HCT116 (cell line): Measurements from ENCODE around the gene RNF152. TPM values are rescaled to one million over a fixed set of nuclear protein-coding genes. Genes with fewer than 3 reads are reported as not detected.

Source experiments
- ATAC-seq: fragments of 200-7000 bp; cut with Tn5 transposase; 2 replicates; pipeline ENCODE4 v1.9.1; 2020; ENCODE audit warnings: mild to moderate bottlenecking, moderate library complexity
- BruUV-seq: library from RNA; stranded (reverse); fragments of 400-500 nt; replicated peaks from 2 replicates; lab custom pipeline; 2021; lab: Mats Ljungman, UMichigan
- CTCF ChIA-PET: fragments of 300-600 bp; sonication (Branson Sonifier 250); formaldehyde crosslinking; loops from one replicate; lab custom pipeline; 2021; ENCODE audit warnings: antibody characterized with exemption; lab: Charles Lee
- POLR2A ChIA-PET: fragments of 300-600, 350-600 bp; sonication (Branson Sonifier 250); formaldehyde crosslinking; loops from one replicate; lab custom pipeline; 2021; ENCODE audit warnings: antibody characterized with exemption; lab: Charles Lee
- RAD21 ChIA-PET, 2 experiments: fragments of 300-600 bp; sonication (Branson Sonifier 250); formaldehyde crosslinking; loops; one replicate each; lab custom pipeline; 2023; ENCODE audit warnings: low total read pairs in 2 of 2; ENCODE audit not compliant: uncharacterized antibody in 2 of 2, unreplicated experiment in 2 of 2, low non-redundant PET in 1 of 2; lab: Charles Lee
- DNase-seq: peaks from one replicate; pipeline ENCODE4 v3.0.0-alpha.2; 2010; ENCODE audit warnings: low read depth, low spot score
- H2AFZ ChIP-seq: fragments of 200-600 bp; shearing (Covaris generic), sonication (generic); 2 replicates; pipeline ENCODE4 v1.6.1; 2017; ENCODE audit warnings: low read depth, mixed run types, mixed read lengths, antibody characterized with exemption, low read length; ENCODE audit not compliant: poor library complexity, severe bottlenecking
- H3K27ac ChIP-seq: 2 replicates; pipeline ENCODE4 v1.5.1; 2012; ENCODE audit warnings: low read depth, low read length
- H3K27me3 ChIP-seq: fragments of 200-600 bp; sonication (generic); 2 replicates; pipeline ENCODE4 v1.6.1; 2016; ENCODE audit warnings: mixed run types, low read length, mixed read lengths; ENCODE audit not compliant: insufficient read depth
- H3K36me3 ChIP-seq, 2 experiments: fragments of 200-500 bp in 1 of 2; fragments of 200-600 bp in 1 of 2; sonication (Bioruptor generic) in 1 of 2; sonication (generic) in 1 of 2; 2 replicates each; pipeline versions ENCODE4 v1.5.1 to v1.6.1; 2014 to 2016; ENCODE audit warnings: low read length in 2 of 2, inconsistent platforms in 1 of 2, mixed read lengths in 1 of 2, mixed run types in 1 of 2; ENCODE audit not compliant: insufficient read depth in 2 of 2, control insufficient read depth in 1 of 2
- H3K4me1 ChIP-seq, 2 experiments: fragments of 200-600 bp in 1 of 2; sonication (generic) in 1 of 2; 2 replicates each; pipeline versions ENCODE4 v1.5.1 to v1.6.1; 2012 to 2017; ENCODE audit warnings: low read length in 2 of 2, inconsistent platforms in 1 of 2, mild to moderate bottlenecking in 1 of 2, mixed read lengths in 1 of 2, mixed run types in 1 of 2, moderate library complexity in 1 of 2; ENCODE audit not compliant: insufficient read depth in 2 of 2, control insufficient read depth in 1 of 2
- H3K4me2 ChIP-seq: fragments of 200-600 bp; sonication (generic); 2 replicates; pipeline ENCODE4 v1.6.1; 2017; ENCODE audit warnings: mixed run types, low read length, mixed read lengths
- H3K4me3 ChIP-seq, 2 experiments: fragments of 200-600 bp in 1 of 2; sonication (generic) in 1 of 2; replicated peaks in 1 of 2; 2 replicates each; pipeline ENCODE4 v1.5.1; 2011 to 2016; ENCODE audit warnings: low read length in 2 of 2, control low read depth in 1 of 2, low read depth in 1 of 2, mild to moderate bottlenecking in 1 of 2, mixed read lengths in 1 of 2, mixed run types in 1 of 2
- H3K79me2 ChIP-seq: fragments of 200-600 bp; sonication (generic); 2 replicates; pipeline ENCODE4 v1.6.1; 2017; ENCODE audit warnings: mild to moderate bottlenecking, mixed run types, low read length, moderate library complexity, mixed read lengths; ENCODE audit not compliant: insufficient read depth
- H3K9ac ChIP-seq: fragments of 200-600 bp; sonication (generic); 2 replicates; pipeline ENCODE4 v1.6.1; 2016; ENCODE audit warnings: low read length, mixed read lengths
- H3K9me2 ChIP-seq: fragments of 200-600 bp; sonication (generic), shearing (Covaris generic); 2 replicates; pipeline ENCODE4 v1.6.1; 2017; ENCODE audit warnings: mixed run types, mild to moderate bottlenecking, moderate library complexity; ENCODE audit not compliant: insufficient read depth
- H3K9me3 ChIP-seq, 2 experiments: fragments of 200-500 bp in 1 of 2; fragments of 200-600 bp in 1 of 2; sonication (Bioruptor generic) in 1 of 2; sonication (generic) in 1 of 2; 2 replicates each; pipeline ENCODE4 v1.6.1; 2014 to 2017; ENCODE audit warnings: low read length in 2 of 2, mixed read lengths in 2 of 2, inconsistent platforms in 1 of 2, low read depth in 1 of 2, mild to moderate bottlenecking in 1 of 2, mixed run types in 1 of 2, moderate library complexity in 1 of 2; ENCODE audit not compliant: control insufficient read depth in 1 of 2, insufficient read depth in 1 of 2
- H4K20me1 ChIP-seq: fragments of 200-600 bp; sonication (generic), shearing (Covaris generic); 2 replicates; pipeline ENCODE4 v1.6.1; 2017; ENCODE audit warnings: mixed run types, mild to moderate bottlenecking, moderate library complexity; ENCODE audit not compliant: insufficient read depth
- ATF3 ChIP-seq: IDR thresholded peaks from 2 replicates; pipeline ENCODE4 v1.6.1; 2012
- CBX3 ChIP-seq: IDR thresholded peaks from 2 replicates; pipeline ENCODE4 v1.6.1; 2012; ENCODE audit warnings: low read depth
- CEBPB ChIP-seq: IDR thresholded peaks from 2 replicates; pipeline ENCODE4 v1.6.1; 2012; ENCODE audit warnings: low read depth
- EGR1 ChIP-seq: IDR thresholded peaks from 2 replicates; pipeline ENCODE4 v1.6.1; 2012; ENCODE audit warnings: low read depth
- EZH2 ChIP-seq: fragments of 200-600 bp; sonication (generic); IDR thresholded peaks from 2 replicates; pipeline ENCODE4 v1.6.1; 2017; ENCODE audit warnings: antibody characterized with exemption, mixed run types
- POLR2A ChIP-seq: IDR thresholded peaks from 2 replicates; pipeline ENCODE4 v1.7.0; 2011; ENCODE audit warnings: borderline replicate concordance; ENCODE audit not compliant: insufficient read depth, insufficient read length; ENCODE audit errors: extremely low read depth
- SRF ChIP-seq: IDR thresholded peaks from 2 replicates; pipeline ENCODE4 v1.6.1; 2012; ENCODE audit warnings: low read depth
- TCF7L2 ChIP-seq: IDR thresholded peaks from 2 replicates; pipeline ENCODE4 v1.7.0; 2011; ENCODE audit warnings: borderline replicate concordance, inconsistent platforms; ENCODE audit not compliant: insufficient read depth, insufficient read length; ENCODE audit errors: extremely low read depth
- intact Hi-C: fragments of 100-400 bp; cut with micrococcal nuclease; formaldehyde crosslinking; loops from 2 replicates; pipeline ENCODE4 v1.10.0; 2022
- total RNA-seq: library from RNA; stranded (reverse); gene quantifications from one replicate; pipeline ENCODE4 v1.2.1, GENCODE V29; 2021; ENCODE audit not compliant: unreplicated experiment
- TF ChIP-seq, protein P1 (sequence below), 3 experiments: fragments of 200-600 bp in 1 of 3; sonication (generic) in 1 of 3; IDR thresholded peaks in 2 of 3; conservative IDR thresholded peaks in 1 of 3; 2 replicates each; pipeline ENCODE4 v1.5.1; 2012 to 2017; ENCODE audit warnings: low read depth in 2 of 3, low read length in 2 of 3, antibody characterized with exemption in 1 of 3, borderline replicate concordance in 1 of 3, control low read depth in 1 of 3, mild to moderate bottlenecking in 1 of 3, mixed read lengths in 1 of 3, mixed run types in 1 of 3, moderate library complexity in 1 of 3; ENCODE audit not compliant: insufficient read depth in 1 of 3
- TF ChIP-seq, protein P2 (sequence below): IDR thresholded peaks from 2 replicates; pipeline ENCODE4 v1.6.1; 2011; ENCODE audit warnings: mild to moderate bottlenecking, low read length, moderate library complexity; ENCODE audit not compliant: insufficient replicate concordance; ENCODE audit errors: extremely low read depth
- TF ChIP-seq, protein P3 (sequence below): IDR thresholded peaks from 2 replicates; pipeline ENCODE4 v1.6.1; 2012; ENCODE audit warnings: low read depth
- TF ChIP-seq, protein P4 (sequence below): IDR thresholded peaks from 2 replicates; pipeline ENCODE4 v1.6.1; 2012

The RNF152 gene
- total RNA-seq, 1 experiment from 2014 or later, result 0.47 TPM

DNA sequence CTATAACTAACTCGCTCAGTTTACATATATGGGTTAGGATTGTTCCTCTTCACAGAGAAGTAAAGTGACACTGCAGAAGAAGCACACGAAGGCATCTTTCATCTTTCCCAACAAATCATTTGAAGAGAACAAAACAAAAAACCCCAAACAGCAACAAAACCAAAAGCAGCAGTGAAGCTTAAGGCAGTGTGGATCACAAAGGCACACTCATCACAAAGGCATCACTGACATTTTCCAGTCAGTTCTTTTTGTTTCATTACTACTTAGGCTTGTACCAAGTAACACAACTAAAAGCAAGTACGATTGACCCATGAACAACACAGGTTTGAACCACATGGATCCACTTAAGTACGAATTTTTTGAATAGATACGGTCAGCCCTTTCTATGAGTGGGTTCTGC lies 75.7 kb downstream of the RNF152 start:
- H3K27ac ChIP-seq, result no peak overlapping the region
- DNase-seq (no peak), ATAC-seq (no peak)
- no peak overlapping the region for H3K4me2 ChIP-seq
- H3K4me3 ChIP-seq, result no peak overlapping the region
- H3K9me3 ChIP-seq, result no peaks in the 10 kb centered on the region
- H3K4me1 ChIP-seq, result no peaks in the 10 kb centered on the region
- intact Hi-C loops, result no loop called here
- no TSS peak for BruUV-seq
- H2AFZ ChIP-seq, result no peak overlapping the region
- no peaks in the 10 kb centered on the region for H3K79me2 ChIP-seq
- no peaks in the 10 kb centered on the region for H4K20me1 ChIP-seq
- no peaks in the 10 kb centered on the region for H3K9me2 ChIP-seq
- ChIA-PET RAD21 (no interaction called here), POLR2A (no interaction called here), CTCF (no interaction called here)
- TF ChIP-seq, protein P1, sequence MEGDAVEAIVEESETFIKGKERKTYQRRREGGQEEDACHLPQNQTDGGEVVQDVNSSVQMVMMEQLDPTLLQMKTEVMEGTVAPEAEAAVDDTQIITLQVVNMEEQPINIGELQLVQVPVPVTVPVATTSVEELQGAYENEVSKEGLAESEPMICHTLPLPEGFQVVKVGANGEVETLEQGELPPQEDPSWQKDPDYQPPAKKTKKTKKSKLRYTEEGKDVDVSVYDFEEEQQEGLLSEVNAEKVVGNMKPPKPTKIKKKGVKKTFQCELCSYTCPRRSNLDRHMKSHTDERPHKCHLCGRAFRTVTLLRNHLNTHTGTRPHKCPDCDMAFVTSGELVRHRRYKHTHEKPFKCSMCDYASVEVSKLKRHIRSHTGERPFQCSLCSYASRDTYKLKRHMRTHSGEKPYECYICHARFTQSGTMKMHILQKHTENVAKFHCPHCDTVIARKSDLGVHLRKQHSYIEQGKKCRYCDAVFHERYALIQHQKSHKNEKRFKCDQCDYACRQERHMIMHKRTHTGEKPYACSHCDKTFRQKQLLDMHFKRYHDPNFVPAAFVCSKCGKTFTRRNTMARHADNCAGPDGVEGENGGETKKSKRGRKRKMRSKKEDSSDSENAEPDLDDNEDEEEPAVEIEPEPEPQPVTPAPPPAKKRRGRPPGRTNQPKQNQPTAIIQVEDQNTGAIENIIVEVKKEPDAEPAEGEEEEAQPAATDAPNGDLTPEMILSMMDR (IDR thresholded peaks at IDR 0.05 in 2 of 3, conservative IDR thresholded peaks at IDR 0.05 in 1 of 3; ENCODE audit: borderline replicate concordance in 1 of 3, insufficient read depth in 1 of 3, low read depth in 2 of 3, low read length in 2 of 3), result no peak
- TF ChIP-seq CEBPB (no peak), SRF (no peak)
- H3K27me3 ChIP-seq, result no peaks in the 10 kb centered on the region
- no peak overlapping the region for H3K9ac ChIP-seq
- no peaks in the 10 kb centered on the region for H3K36me3 ChIP-seq

- H3K36me3 ChIP-seq, result no peaks in the 10 kb centered on the region
- no peak overlapping the region for H3K4me3 ChIP-seq
- no peaks in the 10 kb centered on the region for H3K27me3 ChIP-seq
- intact Hi-C loops, result no loop called here
- RAD21 ChIA-PET, result no interaction called here
- CTCF ChIA-PET, result no interaction called here
- POLR2A ChIA-PET, result no interaction called here
- no TSS peak for BruUV-seq
- ATAC-seq (no peak), DNase-seq (no peak)
- no peaks in the 10 kb centered on the region for H3K79me2 ChIP-seq
- H3K9me3 ChIP-seq, result no peaks in the 10 kb centered on the region
- no peak overlapping the region for H2AFZ ChIP-seq
- H3K9ac ChIP-seq, result no peak overlapping the region
- no peak overlapping the region for H3K4me2 ChIP-seq
- H3K27ac ChIP-seq, result no peak overlapping the region
- H3K9me2 ChIP-seq, result no peaks in the 10 kb centered on the region
- no peaks in the 10 kb centered on the region for H4K20me1 ChIP-seq
- no peaks in the 10 kb centered on the region for H3K4me1 ChIP-seq
- TF ChIP-seq, protein P2, sequence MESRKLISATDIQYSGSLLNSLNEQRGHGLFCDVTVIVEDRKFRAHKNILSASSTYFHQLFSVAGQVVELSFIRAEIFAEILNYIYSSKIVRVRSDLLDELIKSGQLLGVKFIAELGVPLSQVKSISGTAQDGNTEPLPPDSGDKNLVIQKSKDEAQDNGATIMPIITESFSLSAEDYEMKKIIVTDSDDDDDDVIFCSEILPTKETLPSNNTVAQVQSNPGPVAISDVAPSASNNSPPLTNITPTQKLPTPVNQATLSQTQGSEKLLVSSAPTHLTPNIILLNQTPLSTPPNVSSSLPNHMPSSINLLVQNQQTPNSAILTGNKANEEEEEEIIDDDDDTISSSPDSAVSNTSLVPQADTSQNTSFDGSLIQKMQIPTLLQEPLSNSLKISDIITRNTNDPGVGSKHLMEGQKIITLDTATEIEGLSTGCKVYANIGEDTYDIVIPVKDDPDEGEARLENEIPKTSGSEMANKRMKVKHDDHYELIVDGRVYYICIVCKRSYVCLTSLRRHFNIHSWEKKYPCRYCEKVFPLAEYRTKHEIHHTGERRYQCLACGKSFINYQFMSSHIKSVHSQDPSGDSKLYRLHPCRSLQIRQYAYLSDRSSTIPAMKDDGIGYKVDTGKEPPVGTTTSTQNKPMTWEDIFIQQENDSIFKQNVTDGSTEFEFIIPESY, result no peak
- TF ChIP-seq TCF7L2, result no peak
- no peak for TF ChIP-seq CEBPB
- no peak for TF ChIP-seq ATF3
- no peak for TF ChIP-seq EGR1
- TF ChIP-seq POLR2A, result no peak
- TF ChIP-seq EZH2, result no peak
- TF ChIP-seq, protein P3, sequence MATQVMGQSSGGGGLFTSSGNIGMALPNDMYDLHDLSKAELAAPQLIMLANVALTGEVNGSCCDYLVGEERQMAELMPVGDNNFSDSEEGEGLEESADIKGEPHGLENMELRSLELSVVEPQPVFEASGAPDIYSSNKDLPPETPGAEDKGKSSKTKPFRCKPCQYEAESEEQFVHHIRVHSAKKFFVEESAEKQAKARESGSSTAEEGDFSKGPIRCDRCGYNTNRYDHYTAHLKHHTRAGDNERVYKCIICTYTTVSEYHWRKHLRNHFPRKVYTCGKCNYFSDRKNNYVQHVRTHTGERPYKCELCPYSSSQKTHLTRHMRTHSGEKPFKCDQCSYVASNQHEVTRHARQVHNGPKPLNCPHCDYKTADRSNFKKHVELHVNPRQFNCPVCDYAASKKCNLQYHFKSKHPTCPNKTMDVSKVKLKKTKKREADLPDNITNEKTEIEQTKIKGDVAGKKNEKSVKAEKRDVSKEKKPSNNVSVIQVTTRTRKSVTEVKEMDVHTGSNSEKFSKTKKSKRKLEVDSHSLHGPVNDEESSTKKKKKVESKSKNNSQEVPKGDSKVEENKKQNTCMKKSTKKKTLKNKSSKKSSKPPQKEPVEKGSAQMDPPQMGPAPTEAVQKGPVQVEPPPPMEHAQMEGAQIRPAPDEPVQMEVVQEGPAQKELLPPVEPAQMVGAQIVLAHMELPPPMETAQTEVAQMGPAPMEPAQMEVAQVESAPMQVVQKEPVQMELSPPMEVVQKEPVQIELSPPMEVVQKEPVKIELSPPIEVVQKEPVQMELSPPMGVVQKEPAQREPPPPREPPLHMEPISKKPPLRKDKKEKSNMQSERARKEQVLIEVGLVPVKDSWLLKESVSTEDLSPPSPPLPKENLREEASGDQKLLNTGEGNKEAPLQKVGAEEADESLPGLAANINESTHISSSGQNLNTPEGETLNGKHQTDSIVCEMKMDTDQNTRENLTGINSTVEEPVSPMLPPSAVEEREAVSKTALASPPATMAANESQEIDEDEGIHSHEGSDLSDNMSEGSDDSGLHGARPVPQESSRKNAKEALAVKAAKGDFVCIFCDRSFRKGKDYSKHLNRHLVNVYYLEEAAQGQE, result no peak
- TF ChIP-seq, protein P4, sequence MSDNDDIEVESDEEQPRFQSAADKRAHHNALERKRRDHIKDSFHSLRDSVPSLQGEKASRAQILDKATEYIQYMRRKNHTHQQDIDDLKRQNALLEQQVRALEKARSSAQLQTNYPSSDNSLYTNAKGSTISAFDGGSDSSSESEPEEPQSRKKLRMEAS, result no peak
- TF ChIP-seq CBX3, result no peak
Observed at GRCh38 chr18:61815885-61816470, 76.8 kb downstream of the RNF152 start.
